Stimulated activated CD8-positive, alpha-beta memory T cell treated with anti-CD3 and anti-CD28 coated beads, Interleukin-15, amount 100 ng/mL, for 24 hours (primary cell): ENCODE data around the gene ALAD.

Experiments used
- DNase-seq: peaks from one replicate; pipeline ENCODE4 v3.0.0-alpha.2; 2020; ENCODE audit warnings: low read depth

Gene ALAD

DNA sequence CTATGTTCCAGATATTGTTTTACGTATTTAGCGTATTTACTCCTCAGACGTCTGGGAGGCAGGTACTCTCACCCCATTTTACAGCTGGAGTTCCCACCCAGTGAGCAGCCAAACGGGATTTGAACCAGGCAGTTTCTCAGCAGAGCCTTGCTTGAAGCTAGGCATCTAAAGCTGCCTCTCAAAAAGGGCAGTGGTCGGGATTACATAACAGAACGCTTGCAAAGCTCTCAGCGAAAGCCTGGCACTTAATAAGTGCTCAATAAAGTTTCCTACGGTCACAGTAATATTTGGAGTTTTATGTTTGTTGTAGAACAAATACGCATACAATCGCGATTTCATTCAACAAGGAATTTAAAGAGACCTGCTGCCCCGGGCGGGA, 52.0 kb downstream of the ALAD start:
- no peak for DNase-seq

DNA sequence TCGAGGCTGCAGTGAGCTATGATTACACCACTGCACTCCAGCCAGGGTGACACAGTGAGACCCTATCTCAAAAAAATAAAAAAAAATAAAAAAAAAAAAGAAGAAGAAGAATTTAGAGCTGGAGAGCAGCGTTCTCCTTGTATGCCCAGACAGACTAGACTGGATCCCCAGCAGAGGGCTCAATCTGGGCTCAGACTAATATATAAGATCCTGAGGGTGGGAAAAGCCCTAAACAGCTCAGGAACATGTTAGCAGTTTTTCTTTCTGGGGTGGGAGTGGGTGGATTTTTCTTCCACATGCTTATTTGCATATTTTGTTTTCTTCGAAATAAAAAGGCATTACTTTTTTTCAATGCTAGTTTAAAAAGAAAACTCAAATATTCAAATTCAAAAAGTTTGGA, 52.6 kb downstream of the ALAD start:
- DNase-seq, result no peak

DNA sequence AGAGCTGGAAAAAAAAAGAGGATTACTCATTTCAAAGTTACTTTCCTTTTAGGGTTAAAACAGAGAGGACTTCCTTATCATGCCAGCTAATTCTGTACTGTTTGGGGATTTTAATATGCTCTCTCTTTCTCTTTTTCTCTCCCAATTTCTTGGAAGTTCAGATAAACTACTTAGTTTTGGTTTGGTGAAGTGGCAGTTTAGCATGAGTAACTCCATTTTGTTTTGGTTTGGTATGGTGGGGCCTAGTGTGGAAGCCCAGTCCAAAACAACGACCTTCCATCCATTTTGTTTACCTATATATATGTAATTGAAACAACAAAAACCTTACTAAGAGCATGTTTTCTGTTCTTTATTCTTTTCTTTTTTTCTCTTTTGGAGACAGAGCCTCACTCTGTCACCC, 55.4 kb downstream of the ALAD start:
- no peak for DNase-seq

DNA sequence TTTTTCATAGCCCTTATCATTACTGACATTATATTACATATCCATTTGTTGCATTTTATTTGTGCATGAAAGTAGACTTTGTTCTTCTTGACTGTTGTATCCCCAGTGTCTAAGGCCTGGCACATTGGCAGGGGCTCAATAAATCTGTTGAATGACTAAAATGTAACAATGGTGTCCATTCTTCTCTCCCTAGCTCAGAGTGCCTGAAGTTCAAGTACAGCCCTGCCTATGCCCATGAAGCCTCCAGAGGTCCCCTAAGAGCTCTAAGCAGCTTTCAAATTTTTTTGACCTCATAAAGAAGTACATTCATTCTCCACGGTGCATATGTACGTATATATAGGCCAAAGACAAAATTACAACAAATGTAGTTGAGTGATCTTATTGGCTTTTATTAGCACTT, 55.9 kb downstream of the ALAD start:
- no peak for DNase-seq

DNA sequence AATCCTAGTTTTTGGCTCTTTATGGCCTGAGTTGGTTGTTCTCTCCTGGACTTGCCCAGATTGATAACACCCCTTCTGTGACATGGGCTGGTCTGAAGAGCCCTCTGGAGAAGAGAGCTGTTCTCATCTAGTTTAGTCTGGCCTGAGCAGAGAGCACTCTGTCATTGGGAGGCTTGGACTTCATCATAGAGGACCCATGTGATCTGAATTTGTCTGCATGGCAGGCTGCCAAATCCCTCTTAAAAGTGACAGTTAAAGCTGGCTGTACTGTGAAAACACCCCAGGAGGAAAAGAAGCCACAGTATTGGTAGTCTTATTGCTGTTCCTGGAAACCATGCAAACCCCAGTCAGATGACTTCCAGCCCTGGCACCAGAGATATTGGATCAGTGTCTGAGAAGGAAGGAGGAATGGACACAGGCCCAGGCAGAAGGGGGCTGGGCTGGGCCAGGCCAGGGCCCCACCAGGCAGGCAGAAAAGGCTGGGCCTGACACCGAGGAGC, 57.3 kb downstream of the ALAD start:
- no peak for DNase-seq

DNA sequence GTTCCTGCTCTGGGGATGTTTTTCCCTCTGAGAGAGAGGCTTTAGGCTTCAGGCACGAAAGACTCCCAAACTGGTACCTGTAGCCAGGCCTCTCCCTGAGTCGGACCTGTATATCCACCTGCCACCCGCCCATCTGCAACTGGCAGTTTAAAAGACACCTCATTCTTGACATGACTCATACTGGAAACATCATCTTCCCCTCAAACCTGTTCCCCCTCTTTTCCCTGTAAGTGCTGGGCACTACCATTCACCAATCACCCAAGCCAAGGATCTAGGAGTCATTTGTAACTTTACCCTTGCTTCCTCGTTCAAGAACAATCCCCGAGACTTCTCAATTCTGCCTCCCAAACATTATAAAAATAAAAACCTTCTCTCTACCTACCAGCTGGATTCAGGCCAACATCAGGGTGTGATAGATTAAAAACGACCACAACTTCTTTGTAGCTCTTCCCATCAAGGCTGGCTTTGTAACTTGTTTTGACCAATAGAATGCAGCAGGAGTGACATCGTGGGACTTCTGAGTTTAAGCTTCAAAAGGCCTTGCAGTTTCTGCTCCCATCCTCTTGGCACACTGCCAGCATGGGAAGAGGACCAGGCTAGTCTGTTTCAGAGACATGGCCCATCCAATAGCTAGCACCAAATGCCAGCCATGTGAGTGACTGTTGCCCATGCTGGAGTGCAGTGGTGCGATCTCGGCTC, 59.2 kb downstream of the ALAD start:
- DNase-seq, result no peak

DNA sequence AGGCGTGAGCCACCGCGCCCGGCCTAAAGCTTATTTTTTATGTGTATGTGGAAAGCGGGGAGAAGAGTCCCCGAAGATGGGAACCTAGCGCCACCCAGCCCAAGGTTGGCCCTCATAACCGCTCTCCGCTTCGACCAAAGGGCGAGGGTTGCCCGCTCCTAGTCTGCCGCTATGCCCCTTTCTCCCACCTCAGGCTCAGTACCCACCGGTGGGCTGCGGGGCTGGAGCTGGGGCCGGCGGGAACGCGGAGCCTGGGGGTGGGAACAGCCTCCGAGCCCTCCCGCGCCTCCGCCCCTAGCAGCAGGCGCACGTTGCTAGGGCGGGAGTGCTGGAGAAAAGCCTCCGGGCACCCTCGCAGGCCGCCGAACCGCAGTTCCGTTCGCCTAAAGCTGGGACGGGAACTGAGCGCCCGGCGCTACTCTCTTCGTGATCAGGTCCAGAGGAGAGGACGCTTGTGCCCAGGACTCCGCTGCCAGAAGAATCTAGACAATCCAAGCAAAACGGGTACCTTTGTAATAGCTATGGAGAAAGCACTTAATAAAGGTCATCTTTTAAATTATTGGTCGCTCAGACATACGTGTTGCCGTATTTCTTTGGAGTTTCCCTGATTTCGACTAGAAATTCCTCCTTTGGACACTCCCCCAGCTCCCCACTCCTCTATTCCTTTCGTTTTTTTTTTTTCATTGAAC, 60.9 kb downstream of the ALAD start, which contains the start of gene WDR31:
WDR31 (minus strand) TSS at position 265 of the 689 bp plus-strand sequence. CDS start 8,253 bp downstream, outside the sequence.
- peak; percentile 69 for DNase-seq

DNA sequence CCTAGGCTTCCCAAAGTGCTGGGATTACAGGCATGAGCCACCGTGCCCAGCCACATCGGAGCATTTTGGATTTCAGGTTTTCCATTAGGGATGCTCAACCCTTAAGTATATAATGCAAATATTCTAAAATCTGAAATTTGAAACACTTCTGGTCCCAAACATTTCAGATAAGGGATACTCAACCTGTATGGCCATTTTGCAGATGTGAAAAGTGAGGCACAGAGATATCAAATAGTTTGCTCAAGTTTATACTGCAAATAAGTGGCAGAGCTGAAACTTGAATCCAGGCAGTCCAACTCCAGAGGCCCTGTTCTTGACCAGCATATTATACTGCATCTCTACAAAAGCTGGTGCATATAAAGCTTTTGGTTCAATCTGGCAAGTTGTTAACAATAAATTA, 63.4 kb downstream of the ALAD start:
- no peak for DNase-seq
